Kidney epithelial cell (primary cell): ENCODE measurements around the gene SYS1. TPM values are rescaled to one million over a fixed set of nuclear protein-coding genes. Genes with fewer than 3 reads are reported as not detected.

Experiments used
- DNase-seq: peaks from one replicate; pipeline ENCODE4 v3.0.0-alpha.2; 2010; ENCODE audit warnings: low read depth
- H3K27me3 ChIP-seq: 2 replicates; pipeline ENCODE4 v1.6.0; 2011; ENCODE audit warnings: low read length; ENCODE audit not compliant: control insufficient read depth, insufficient read depth
- H3K36me3 ChIP-seq: 2 replicates; pipeline ENCODE4 v1.5.1; 2011; ENCODE audit warnings: low read length; ENCODE audit not compliant: control insufficient read depth, insufficient read depth
- H3K4me3 ChIP-seq: 2 replicates; pipeline ENCODE4 v1.5.1; 2011; ENCODE audit warnings: low read depth, mild to moderate bottlenecking, control low read depth, low read length
- CTCF ChIP-seq: IDR thresholded peaks from 2 replicates; pipeline ENCODE4 v1.5.1; 2011; ENCODE audit warnings: mild to moderate bottlenecking, moderate library complexity, low read length, control low read depth, inconsistent platforms; ENCODE audit not compliant: insufficient read depth, poor library complexity, severe bottlenecking
- total RNA-seq: library from RNA; depleted of rRNA; stranded (reverse); fragments of >200 nt; gene quantifications from 2 replicates; pipeline ENCODE4 v1.2.3, GENCODE V29; 2015

The SYS1 gene
- total RNA-seq, 1 donor from 2014 or later = 54.3 TPM

GRCh38 chr20:45365444-45365970 is 2.6 kb downstream of the SYS1 start:
- no peaks in the 10 kb centered on the region for H3K27me3 ChIP-seq
- peaks cover 1% of the 10 kb centered on the region for H3K36me3 ChIP-seq
- no peak for TF ChIP-seq CTCF
- DNase-seq = no peak
- no peak overlapping the region for H3K4me3 ChIP-seq

- Histone ChIP-seq H3K4me3 (no peak overlapping the region), H3K36me3 (peaks cover 1% of the 10 kb centered on the region), H3K27me3 (no peaks in the 10 kb centered on the region)
- DNase-seq = no peak
- no peak for TF ChIP-seq CTCF
Measured at GRCh38 chr20:45366192-45366591, 3.2 kb downstream of the SYS1 start.

DNA sequence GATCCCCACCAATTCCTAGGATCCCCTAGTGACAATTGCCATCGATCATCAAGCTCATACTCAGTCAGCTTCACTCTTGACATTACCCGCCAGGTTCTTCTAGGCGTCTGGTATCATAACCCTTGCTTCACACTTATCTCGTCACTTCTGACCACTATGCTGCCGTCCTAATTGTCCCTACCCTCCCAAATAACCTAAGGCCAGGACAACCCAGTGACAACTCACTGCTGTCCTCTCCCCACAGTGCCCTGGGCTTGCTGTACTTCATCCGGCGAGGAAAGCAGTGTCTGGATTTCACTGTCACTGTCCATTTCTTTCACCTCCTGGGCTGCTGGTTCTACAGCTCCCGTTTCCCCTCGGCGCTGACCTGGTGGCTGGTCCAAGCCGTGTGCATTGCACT is 3.7 kb downstream of the SYS1 start:
- H3K36me3 ChIP-seq = peaks cover 1% of the 10 kb centered on the region
- no peak for DNase-seq
- no peaks in the 10 kb centered on the region for H3K27me3 ChIP-seq
- H3K4me3 ChIP-seq = no peak overlapping the region
- no peak for TF ChIP-seq CTCF

- H3K4me3 ChIP-seq = no peak overlapping the region
- no peaks in the 10 kb centered on the region for H3K27me3 ChIP-seq
- H3K36me3 ChIP-seq = peaks cover 1% of the 10 kb centered on the region
- TF ChIP-seq CTCF = no peak
- no peak for DNase-seq
Measured at GRCh38 chr20:45367126-45367525, 4.2 kb downstream of the SYS1 start.

- Histone ChIP-seq H3K4me3 (no peak overlapping the region), H3K36me3 (peaks cover 1% of the 10 kb centered on the region), H3K27me3 (no peaks in the 10 kb centered on the region)
- no peak for DNase-seq
- TF ChIP-seq CTCF = no peak
Measured at GRCh38 chr20:45368221-45368980, 5.4 kb downstream of the SYS1 start.

GRCh38 chr20:45370571-45371160 is 7.7 kb downstream of the SYS1 start:
- no peaks in the 10 kb centered on the region for H3K27me3 ChIP-seq
- DNase-seq = no peak
- no peak overlapping the region for H3K4me3 ChIP-seq
- H3K36me3 ChIP-seq = peaks cover 1% of the 10 kb centered on the region
- TF ChIP-seq CTCF = no peak
